UCSD-AML1 (cell line): ENCODE data around the gene KLHL22.
"Not testable (repeated sequence)": the region's sequence is repeated elsewhere in the genome, so short reads cannot be mapped to it uniquely, and the experiment has no call there.

Experiments used
- DNase-seq: peaks from one replicate; lab custom pipeline; 2025; ENCODE audit not compliant: unreplicated experiment; lab: John Stamatoyannopoulos, UW

KLHL22 gene

GRCh38 chr22:20503816-20504215 is 8.2 kb upstream of the KLHL22 start:
- DNase-seq, result no peak

- DNase-seq, result no peak
These were observed 4.2 kb upstream of the KLHL22 start for GRCh38 chr22:20499769-20500168.

- no peak for DNase-seq
These were observed 3.3 kb upstream of the KLHL22 start for GRCh38 chr22:20498913-20499312.

- no peak for DNase-seq
These were observed 1.8 kb upstream of the KLHL22 start for GRCh38 chr22:20497426-20497825.

DNA sequence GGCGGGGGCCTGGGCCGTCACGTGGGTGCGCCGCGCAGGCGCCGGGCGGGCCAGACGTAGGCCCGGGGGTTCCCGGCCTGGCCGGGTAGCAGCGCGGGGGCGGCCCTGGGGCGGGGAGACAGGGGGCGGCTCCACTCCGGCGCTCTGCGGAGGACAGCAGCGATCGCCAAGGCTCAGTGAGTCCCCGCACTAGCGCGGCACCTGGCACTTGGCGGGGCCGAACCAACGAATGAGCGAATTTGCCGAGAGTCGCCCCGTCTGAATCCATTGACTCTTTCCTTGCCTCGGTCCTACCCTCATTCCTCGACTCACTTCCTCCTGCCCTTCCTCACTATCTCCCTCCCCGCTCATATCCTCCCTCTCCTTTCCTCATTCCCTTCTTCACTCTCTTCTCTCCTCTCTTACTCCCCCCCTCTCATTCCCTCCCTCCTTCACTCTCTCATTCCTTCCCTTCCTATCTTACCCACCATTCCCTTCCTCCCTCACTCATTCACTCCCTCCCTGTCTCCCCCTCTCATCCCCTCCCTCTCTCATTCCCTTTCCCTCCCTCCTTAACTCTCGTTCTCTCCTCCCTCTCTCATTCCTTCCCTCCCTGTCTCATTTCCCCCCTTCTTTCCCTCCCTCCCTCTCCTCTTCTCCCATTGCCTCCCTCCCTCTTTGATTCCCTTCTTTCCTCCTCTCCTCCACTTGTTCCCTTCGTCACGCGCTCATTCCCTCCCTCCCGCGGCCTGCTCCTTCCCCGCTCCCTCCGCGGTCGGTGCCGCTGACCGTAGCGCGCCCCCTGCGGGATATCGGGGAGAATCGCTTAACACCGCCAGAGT is 476 bp upstream of the KLHL22 start:
- peak; percentile 94 for DNase-seq

- DNase-seq, result no peak
These were observed 4.2 kb downstream of the KLHL22 start for GRCh38 chr22:20491346-20491745.

DNA sequence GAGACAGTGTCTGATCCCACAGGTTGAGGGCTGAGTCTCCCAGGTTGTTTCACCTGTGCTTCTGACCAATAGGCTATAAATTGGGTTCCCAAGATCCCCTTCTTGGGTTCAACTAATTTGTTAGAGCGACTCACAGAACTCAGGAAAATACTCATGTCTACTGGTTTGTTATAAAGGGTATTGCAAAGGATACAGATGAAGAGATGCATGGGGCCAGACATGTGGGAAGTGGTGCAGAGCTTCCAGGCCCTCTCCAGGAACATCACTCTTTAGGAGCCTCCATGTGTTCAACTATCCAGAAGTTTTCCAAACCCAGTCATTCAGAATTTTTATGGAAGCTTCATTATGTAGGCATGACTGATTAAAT is 4.7 kb downstream of the KLHL22 start:
- DNase-seq, result no peak

GRCh38 chr22:20490183-20490940 is 5.2 kb downstream of the KLHL22 start:
- no peak for DNase-seq

DNA sequence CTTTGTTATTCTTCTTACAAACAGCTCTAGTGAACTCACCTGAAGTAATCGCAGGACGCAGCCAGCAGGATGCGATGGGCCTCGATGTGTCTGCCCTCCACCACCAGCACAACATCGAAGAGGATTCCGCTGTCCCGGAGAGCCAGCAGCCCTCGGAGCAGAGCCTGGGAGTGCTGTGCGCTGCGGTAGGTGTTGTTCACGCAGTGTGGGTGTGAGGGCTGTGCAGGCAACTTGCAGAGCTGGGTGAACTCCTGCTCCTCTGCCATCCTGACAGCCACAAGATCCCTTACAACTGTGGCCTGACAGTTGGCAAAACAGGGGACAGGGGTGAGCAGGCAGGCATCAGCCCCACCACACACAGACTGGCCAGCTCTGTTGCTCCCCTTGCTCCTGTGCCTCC is 6.6 kb downstream of the KLHL22 start:
- no peak for DNase-seq

DNA sequence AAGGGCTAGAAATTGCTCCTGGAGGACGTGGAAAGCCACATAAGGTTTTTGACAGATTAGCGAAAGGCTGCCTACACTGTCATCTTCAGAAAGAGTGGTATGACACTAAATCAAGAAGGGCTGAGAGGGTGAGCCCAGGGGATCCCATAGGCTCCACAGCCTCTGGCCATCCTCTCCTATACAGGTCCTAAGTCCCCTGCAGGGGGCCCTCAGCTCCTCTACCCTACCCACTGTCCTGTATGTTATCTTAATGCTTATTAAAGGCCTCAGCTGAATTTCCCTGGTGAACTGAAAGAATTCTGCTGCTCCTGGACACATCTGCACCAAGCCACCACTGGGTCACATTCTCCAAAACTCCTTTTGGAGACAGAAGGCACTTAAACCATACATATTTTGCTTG is 7.9 kb downstream of the KLHL22 start:
- DNase-seq, result no peak

DNA sequence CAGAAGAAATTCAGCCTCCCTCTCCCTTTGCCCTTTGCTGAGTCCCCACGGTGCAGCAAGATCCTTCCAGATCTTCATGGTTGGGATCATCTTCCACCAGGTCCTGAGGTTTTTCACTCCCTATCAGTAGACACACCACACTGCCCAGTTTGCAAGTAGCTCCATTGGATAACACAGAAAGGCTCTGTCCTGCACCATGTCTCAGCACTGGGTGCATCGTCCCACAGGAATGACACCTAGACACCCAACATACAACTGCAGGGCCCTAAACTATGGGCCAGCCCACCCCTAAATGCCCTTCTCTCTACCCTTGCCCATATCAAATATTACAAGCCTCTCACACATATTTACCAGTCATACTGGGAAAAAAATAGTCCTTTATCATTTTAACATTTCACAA is 9.4 kb downstream of the KLHL22 start:
- no peak for DNase-seq

GRCh38 chr22:20484948-20485683 is 10.5 kb downstream of the KLHL22 start:
- DNase-seq, result no peak

DNA sequence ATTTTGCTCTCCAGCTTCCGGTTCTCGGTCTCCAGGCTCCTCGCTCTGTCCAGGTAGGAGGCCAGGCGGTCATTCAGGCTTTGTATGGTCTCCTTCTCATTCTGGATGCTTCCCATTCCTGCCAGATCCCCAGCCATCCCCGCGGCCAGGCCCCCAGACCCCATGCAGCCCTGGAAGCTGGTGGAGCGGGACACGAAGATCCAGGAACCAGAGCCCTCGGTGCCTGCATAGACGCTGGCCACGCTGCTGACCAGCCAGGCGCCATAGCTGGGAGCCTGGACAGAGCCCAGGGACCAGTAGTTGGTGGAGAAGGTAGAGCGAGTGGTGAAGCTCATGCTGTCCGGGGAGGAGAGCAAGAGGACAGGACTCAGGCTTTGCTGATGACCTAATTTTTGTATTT is 11.8 kb downstream of the KLHL22 start:
- no peak for DNase-seq

GRCh38 chr22:20483143-20483506 is 12.5 kb downstream of the KLHL22 start:
- DNase-seq, result not testable (repeated sequence)

DNA sequence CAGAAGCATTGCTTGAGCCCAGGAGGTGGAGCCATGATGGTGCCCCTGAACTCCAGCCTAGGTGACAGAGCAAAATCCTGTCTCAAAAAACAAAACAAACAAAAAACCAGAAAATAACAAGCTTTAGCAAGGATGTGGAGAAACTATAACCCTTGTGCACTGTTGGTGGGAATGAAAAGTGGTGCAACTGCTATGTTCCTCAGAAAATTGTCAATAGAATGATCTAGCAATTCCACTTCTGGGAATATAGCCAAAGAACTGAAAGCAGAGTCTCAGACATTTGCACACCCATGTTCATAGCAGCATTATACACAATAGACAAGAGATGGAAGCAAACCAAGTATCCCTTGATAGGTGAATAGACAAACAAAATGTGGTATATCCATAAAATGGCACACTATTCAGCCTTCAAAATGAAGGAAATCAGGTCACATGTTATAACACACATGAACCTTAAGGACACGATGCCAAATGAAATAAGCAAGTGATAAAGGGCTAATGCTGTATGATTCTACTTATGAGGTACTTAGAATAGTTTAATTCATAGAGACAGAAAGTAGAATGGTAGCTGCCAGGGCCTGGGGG is 15.9 kb downstream of the KLHL22 start:
- no peak for DNase-seq

DNA sequence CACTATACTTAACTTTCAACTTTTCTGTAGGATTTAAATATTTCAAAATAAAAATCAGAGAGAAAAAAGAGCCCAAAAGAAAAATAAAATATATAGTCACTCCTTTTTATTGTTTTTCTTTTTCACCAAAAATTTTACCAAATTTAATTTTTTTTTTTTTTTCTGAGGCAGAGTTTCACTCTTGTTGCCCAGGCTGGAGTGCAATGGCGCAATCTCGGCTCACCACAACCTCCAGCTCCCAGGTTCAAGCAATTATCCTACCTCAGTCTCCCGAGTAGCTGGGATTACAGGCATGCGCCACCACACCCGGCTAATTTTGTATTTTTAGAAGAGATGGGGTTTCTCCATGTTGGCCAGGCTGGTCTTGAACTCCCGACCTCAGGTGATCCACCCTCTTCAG is 17.5 kb downstream of the KLHL22 start:
- DNase-seq, result not testable (repeated sequence)

GRCh38 chr22:20475569-20475968 is 20.0 kb downstream of the KLHL22 start:
- DNase-seq, result not testable (repeated sequence)

DNA sequence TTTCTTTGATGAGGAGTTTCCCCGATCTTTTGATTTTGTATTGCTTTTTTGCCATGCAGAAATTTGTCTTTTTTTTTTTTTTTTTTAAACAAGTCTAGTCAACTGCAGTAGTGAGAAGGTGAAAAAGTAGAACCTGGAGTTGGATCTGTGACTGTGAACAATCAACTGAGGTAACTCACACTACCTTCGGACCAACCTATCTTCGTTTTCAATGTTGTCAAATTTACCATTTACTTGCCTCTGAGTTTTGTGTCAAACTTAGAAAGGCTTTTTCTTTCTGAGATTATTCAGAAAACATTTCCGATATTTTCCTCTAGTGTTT is 20.5 kb downstream of the KLHL22 start:
- no peak for DNase-seq

- DNase-seq, result no peak
These were observed 22.8 kb downstream of the KLHL22 start for GRCh38 chr22:20472629-20473442.

GRCh38 chr22:20471126-20471833 is 24.3 kb downstream of the KLHL22 start:
- no peak for DNase-seq
